ENCODE measurements around the gene SYT7. TPM values are rescaled to one million over a fixed set of nuclear protein-coding genes. Genes with fewer than 3 reads are reported as not detected.
"Not testable (repeated sequence)": the region's sequence is repeated elsewhere in the genome, so short reads cannot be mapped to it uniquely, and the experiment has no call there.

Gene SYT7
- total RNA-seq, 2 experiments from 2014 or later: not detected

DNA sequence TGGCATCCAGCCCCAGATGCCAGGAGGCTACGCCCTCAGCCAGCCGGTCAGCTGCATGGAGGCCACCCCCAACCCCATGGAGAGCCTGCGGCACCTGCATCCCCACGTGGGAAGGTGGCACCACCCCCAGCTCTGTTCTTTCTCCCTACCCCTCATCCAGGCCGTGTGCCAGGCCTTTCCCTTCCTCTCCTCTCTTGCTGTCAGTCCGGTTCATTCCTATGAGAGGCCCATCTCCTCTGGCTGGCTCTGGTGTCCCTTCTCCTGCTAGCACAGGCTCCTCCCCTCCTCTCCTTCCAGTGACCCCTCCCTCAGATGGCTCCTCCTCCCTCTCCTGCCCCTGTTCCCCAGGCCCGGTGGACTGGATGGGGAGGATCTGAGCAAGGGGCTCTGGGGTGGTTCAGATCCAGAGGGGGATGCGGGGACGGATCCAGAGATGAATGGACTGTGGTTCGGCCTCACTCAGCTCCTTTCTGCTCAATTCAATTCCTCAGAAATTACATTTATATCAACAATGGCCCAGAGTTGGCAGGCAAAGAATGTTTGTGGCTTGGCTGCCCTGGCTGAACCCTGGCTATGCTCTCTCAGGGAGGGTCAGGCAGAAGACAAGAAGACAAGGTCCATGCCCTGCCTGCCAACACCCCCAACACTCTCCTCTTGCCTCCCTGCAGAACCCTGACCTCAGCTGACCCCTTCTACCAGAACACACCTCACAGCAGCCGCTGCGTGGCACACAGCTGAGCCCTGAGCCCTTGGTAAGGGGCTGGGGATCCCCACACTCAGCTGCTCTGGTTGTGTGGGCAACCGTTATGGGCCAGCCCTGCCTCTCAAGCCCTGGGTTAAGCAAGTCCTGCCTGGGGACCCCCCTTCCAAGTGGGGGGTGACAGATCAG, 90.8 kb downstream of the SYT7 start:
- Mint-ChIP-seq H3K27me3 (no peaks in the 10 kb centered on the region), H3K27ac (no peak overlapping the region), H3K4me3 (no peak overlapping the region), H3K9me3 (ENCODE audit: low read depth) (no peaks in the 10 kb centered on the region), H3K4me1 (no peaks in the 10 kb centered on the region), H3K36me3 (peaks cover 3% of the 10 kb centered on the region)
- no peak for ATAC-seq
- CTCF ChIA-PET: interaction anchor here (1.5 to 1.9 kb wide), 2 partner anchors 7 to 12 kb away, joined by 3 to 6 read pairs; no protein-coding TSS in a partner anchor
- no peak for DNase-seq

DNA sequence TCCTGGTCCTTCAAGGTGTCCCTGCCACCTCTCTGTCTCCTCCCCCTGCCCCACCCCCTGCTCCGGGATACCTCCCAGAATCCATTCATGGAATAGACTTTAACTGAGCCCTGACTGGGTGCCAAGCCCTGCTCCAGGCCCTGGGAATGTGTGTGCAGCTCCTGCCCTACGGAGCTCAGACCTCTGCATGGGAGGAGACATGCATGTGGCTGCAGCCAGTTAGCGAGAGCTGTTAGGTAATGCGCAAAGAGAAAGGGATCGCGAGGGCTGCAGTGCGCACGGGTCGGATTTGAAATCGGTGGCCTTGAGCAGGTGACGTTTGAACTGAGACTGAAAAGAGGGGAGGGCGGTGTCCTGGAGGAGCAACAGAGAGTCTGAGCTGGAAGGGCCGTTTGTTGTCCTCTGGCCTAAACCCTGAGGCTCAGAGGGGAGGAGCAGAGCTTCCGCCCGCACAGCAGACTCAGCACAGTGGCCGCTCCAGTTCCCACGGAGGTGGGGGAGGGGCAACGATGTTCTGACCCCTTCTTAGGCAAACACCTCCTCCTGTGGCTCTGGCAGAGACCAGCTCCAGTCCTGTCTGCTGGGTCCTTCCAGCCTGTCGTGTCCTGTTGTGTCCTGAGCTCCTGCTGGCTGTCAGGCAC, 92.1 kb downstream of the SYT7 start:
- Mint-ChIP-seq H3K9me3 (ENCODE audit: low read depth) (no peaks in the 10 kb centered on the region), H3K4me3 (no peak overlapping the region)
- CTCF ChIA-PET: interaction anchor here (0.7 to 1.9 kb wide), 2 partner anchors 10 to 54 kb away, joined by 3 to 6 read pairs; no protein-coding TSS in a partner anchor

DNA sequence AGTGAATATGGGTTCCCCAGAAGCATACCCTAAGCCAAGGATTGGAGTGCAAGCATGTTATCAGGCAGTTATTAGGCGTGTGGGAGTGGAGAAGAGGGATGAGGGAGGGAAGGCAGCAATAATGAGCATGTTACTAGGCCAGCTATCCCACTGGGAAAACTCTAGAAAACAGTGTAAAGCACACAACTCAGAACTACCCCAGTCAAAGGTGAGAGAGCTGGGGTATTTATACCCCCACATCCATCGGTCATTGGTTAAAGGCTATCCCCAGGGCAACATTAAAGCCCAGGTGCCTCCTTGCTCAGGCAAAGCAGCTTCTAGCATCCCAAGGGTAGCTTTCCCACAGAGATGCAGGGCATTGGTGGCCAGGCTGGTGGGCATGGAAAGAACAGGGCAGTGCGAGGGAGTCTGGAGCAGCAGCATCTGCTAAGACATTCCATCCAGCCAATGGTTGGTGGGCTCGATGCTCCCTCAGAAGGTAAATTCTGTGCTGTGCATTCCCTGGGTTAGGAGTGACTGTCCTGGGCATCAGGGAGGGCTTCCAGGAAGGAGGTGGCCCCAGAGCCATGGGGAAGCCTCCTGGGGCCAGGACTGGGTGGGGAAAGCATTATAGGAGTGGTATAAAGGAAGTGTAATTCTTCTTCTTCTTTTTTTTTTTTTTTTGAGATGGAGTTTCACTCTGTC, 93.4 kb downstream of the SYT7 start:
- Mint-ChIP-seq H3K4me1 (no peaks in the 10 kb centered on the region), H3K27ac (no peak overlapping the region), H3K36me3 (peaks cover 3% of the 10 kb centered on the region), H3K4me3 (no peak overlapping the region), H3K27me3 (no peaks in the 10 kb centered on the region), H3K9me3 (ENCODE audit: low read depth) (no peaks in the 10 kb centered on the region)
- CTCF ChIA-PET: interaction anchor here (1.2 to 2.3 kb wide), 2 partner anchors 9 to 29 kb away, joined by 3 to 13 read pairs; no protein-coding TSS in a partner anchor
- ATAC-seq (no peak), DNase-seq (no peak)

More for the DNA sequence above, 92.1 kb downstream of the SYT7 start:
- DNase-seq (no peak), ATAC-seq (no peak)
- Mint-ChIP-seq H3K36me3 (peaks cover 3% of the 10 kb centered on the region), H3K27me3 (no peaks in the 10 kb centered on the region), H3K4me1 (no peaks in the 10 kb centered on the region), H3K27ac (no peak overlapping the region)

GRCh38 chr11:61486779-61487178, 94.1 kb downstream of the SYT7 start:
- H3K9me3 Mint-ChIP-seq (ENCODE audit: low read depth): no peaks in the 10 kb centered on the region
- CTCF ChIA-PET: interaction anchor here (1.2 to 2.3 kb wide), 2 partner anchors 9 to 30 kb away, joined by 3 to 13 read pairs; no protein-coding TSS in a partner anchor
- no peaks in the 10 kb centered on the region for H3K27me3 Mint-ChIP-seq
- DNase-seq (no peak), ATAC-seq (no peak)
- H3K36me3 Mint-ChIP-seq: peaks cover 3% of the 10 kb centered on the region
- H3K4me3 Mint-ChIP-seq: no peak overlapping the region
- H3K27ac Mint-ChIP-seq: no peak overlapping the region
- H3K4me1 Mint-ChIP-seq: no peaks in the 10 kb centered on the region

- Mint-ChIP-seq H3K4me1 (no peaks in the 10 kb centered on the region), H3K9me3 (ENCODE audit: low read depth) (no peaks in the 10 kb centered on the region), H3K36me3 (peaks cover 3% of the 10 kb centered on the region), H3K27ac (no peak overlapping the region), H3K4me3 (no peak overlapping the region), H3K27me3 (no peaks in the 10 kb centered on the region)
- ATAC-seq (no peak), DNase-seq (no peak)
- CTCF ChIA-PET: interaction anchor here (2.3 kb wide), 1 partner anchor 8 kb away, joined by 13 read pairs; no protein-coding TSS in a partner anchor
Observed at GRCh38 chr11:61486011-61486620, 94.8 kb downstream of the SYT7 start.

DNA sequence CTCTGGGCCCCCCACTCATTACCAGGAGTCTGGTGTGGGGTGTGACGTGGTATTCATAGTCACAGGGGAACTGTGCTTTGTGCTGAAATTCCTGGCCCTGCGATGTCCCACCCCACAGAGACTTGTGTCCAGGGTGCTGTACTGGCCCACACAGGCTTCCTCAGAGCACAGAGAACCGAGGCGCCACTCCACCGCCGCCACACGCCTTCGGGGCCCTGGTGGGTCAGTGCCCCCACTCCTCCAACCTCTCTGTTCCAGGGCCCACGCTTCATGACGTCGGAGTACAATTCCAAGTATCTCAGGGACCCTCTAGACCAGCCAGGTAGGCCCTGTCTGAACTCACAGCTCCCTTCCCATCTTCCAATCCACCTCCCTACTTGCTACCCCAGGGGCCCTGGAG, 95.8 kb downstream of the SYT7 start:
- DNase-seq (no peak), ATAC-seq (no peak)
- Mint-ChIP-seq H3K4me3 (no peak overlapping the region), H3K9me3 (ENCODE audit: low read depth) (no peaks in the 10 kb centered on the region), H3K4me1 (no peaks in the 10 kb centered on the region), H3K27ac (no peak overlapping the region), H3K27me3 (no peaks in the 10 kb centered on the region), H3K36me3 (peaks cover 3% of the 10 kb centered on the region)
- CTCF ChIA-PET: interaction anchor here (2.3 kb wide), 1 partner anchor 7 kb away, joined by 13 read pairs; no protein-coding TSS in a partner anchor

DNA sequence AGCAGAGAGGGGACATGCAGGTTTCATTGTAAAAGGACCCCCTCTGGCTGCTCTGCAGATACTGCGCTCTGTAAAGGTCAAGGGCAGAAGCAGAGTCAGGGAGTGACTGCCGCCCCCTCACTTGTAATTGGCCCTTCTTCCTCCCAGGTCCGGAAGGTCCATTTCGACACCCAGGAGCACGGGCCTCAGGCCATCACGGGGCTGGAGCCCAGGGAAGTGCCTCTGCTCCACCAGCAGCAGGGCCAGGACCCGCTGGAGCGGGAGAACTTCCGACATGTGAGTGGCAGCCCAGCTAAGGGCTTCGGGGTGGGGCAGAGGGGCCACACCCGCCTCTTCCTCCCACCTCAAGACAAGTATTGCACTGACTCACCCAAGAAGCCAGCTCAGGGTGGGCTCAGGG, 96.3 kb downstream of the SYT7 start:
- Mint-ChIP-seq H3K27me3 (no peaks in the 10 kb centered on the region), H3K9me3 (ENCODE audit: low read depth) (no peaks in the 10 kb centered on the region), H3K27ac (no peak overlapping the region), H3K4me1 (no peaks in the 10 kb centered on the region), H3K36me3 (peaks cover 3% of the 10 kb centered on the region), H3K4me3 (no peak overlapping the region)
- ATAC-seq (no peak), DNase-seq (no peak)
- CTCF ChIA-PET: interaction anchor here (1.5 to 15.5 kb wide), 2 partner anchors 18 to 30 kb away, joined by 5 to 180 read pairs; no protein-coding TSS in a partner anchor

GRCh38 chr11:61482513-61482912, 98.4 kb downstream of the SYT7 start:
- no peaks in the 10 kb centered on the region for H3K27me3 Mint-ChIP-seq
- no peak overlapping the region for H3K27ac Mint-ChIP-seq
- H3K4me1 Mint-ChIP-seq: peaks cover 2% of the 10 kb centered on the region
- CTCF ChIA-PET: interaction anchor here (0.8 to 15.5 kb wide), 7 partner anchors 8 to 117 kb away, joined by 3 to 180 read pairs (median 4); no protein-coding TSS in a partner anchor
- ATAC-seq: peak; percentile 47
- no peak for DNase-seq
- peaks cover 3% of the 10 kb centered on the region for H3K36me3 Mint-ChIP-seq
- H3K4me3 Mint-ChIP-seq: no peak overlapping the region
- H3K9me3 Mint-ChIP-seq (ENCODE audit: low read depth): no peaks in the 10 kb centered on the region

DNA sequence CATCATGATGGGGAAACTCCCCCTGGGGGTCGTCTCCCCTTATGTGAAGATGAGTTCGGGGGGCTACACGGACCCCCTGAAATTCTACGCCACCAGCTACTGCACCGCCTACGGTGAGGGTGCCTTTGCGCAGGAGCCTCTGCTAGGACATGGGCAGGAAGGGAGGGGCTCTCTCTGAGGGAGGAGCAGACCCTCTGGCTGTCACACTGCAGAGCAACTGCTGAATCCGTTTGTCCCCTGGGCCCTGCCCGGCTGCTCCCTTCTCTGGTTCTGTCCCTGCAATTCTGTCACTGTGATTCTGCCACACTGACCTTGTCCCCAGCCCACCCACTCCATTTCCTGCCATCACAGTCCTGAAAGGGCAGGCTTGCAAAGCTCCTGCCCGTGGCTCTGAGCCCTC, 99.1 kb downstream of the SYT7 start:
- DNase-seq (no peak), ATAC-seq (no peak)
- Mint-ChIP-seq H3K27me3 (no peaks in the 10 kb centered on the region), H3K36me3 (no peaks in the 10 kb centered on the region), H3K9me3 (ENCODE audit: low read depth) (no peaks in the 10 kb centered on the region), H3K27ac (no peak overlapping the region), H3K4me3 (no peak overlapping the region), H3K4me1 (peaks cover 2% of the 10 kb centered on the region)
- CTCF ChIA-PET: interaction anchor here (0.9 to 15.5 kb wide), 6 partner anchors 12 to 116 kb away, joined by 3 to 180 read pairs (median 4); no protein-coding TSS in a partner anchor

DNA sequence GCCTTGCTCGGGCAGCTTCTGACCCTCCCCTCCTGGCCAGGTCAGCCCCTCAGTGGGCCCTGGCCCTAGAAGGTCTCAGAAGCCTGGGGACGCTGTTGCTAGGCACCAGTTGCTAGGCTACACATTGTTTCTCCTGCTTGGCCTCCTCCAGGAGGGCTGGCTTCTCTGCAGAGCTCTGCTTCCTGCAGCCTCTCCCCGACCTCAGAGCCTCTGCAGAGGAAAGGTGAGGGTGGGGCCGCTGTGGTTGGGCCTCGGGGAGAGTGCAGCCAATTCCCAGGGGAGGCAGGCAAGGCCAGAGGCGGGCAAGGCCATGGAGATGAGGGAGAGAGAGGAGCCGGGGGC, 99.9 kb downstream of the SYT7 start:
- H3K9me3 Mint-ChIP-seq (ENCODE audit: low read depth): no peaks in the 10 kb centered on the region
- peaks cover 2% of the 10 kb centered on the region for H3K4me1 Mint-ChIP-seq
- H3K4me3 Mint-ChIP-seq: no peak overlapping the region
- CTCF ChIA-PET: interaction anchor here (15.5 kb wide), 1 partner anchor 33 kb away, joined by 180 read pairs; no protein-coding TSS in a partner anchor
- DNase-seq: no peak
- ATAC-seq: no peak
- no peaks in the 10 kb centered on the region for H3K36me3 Mint-ChIP-seq
- no peak overlapping the region for H3K27ac Mint-ChIP-seq
- no peaks in the 10 kb centered on the region for H3K27me3 Mint-ChIP-seq

- Mint-ChIP-seq H3K4me3 (no peak overlapping the region), H3K27me3 (no peaks in the 10 kb centered on the region), H3K4me1 (peaks cover 2% of the 10 kb centered on the region), H3K27ac (no peak overlapping the region), H3K9me3 (ENCODE audit: low read depth) (no peaks in the 10 kb centered on the region), H3K36me3 (no peaks in the 10 kb centered on the region)
- ATAC-seq: no peak
- no peak for DNase-seq
- CTCF ChIA-PET: interaction anchor here (15.5 kb wide), 1 partner anchor 34 kb away, joined by 180 read pairs; no protein-coding TSS in a partner anchor
Observed at GRCh38 chr11:61480261-61480993, 100.4 kb downstream of the SYT7 start.

- not testable (repeated sequence) for H3K36me3 Mint-ChIP-seq; DNase-seq; H3K4me3 Mint-ChIP-seq; H3K27me3 Mint-ChIP-seq; ATAC-seq; H3K4me1 Mint-ChIP-seq; H3K9me3 Mint-ChIP-seq (ENCODE audit: low read depth); H3K27ac Mint-ChIP-seq
- CTCF ChIA-PET: interaction anchor here (1.1 to 15.5 kb wide), 5 partner anchors 15 to 66 kb away, joined by 3 to 180 read pairs (median 4); no protein-coding TSS in a partner anchor
Observed at GRCh38 chr11:61479360-61480058, 101.4 kb downstream of the SYT7 start.

All from activated CD8-positive, alpha-beta memory T cell treated with anti-CD3 and anti-CD28 coated beads, Interleukin-2, amount 10 ng/mL, durations not matched to agents 7 days and 5 days (primary cell).